PC-3 (cell line): Measurements from ENCODE around the gene INSYN2A.

Experiments
- CTCF ChIP-seq: fragments of 300-600 bp; sonication (generic); conservative IDR thresholded peaks from 2 replicates; pipeline ENCODE4 v1.5.1; 2017; ENCODE audit warnings: antibody characterized with exemption, low read depth, mild to moderate bottlenecking, low read length
- EZH2 ChIP-seq: fragments of 300-600 bp; sonication (generic); IDR thresholded peaks from one replicate; pipeline ENCODE4 v1.6.1; 2017; ENCODE audit warnings: antibody characterized with exemption, mild to moderate bottlenecking, low read length; ENCODE audit not compliant: unreplicated experiment

DNA sequence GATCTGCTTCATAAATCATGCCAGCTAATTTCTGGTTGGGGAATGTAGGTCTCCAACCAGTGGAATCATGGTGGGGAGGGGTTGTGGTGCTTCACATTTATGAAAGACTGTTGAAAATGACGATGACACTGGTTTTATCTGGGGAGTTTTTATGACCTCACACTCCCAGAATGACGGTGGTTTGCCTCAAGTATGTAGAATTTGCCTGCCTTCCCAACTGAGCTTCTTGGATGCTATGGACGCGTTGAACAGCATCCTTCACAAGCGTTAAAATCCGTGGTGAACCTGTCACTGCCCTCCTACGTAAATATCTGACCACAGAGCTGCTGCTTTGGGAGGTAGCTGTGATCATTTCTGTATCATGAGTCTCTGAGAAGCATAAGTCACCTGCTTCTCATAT is 3.3 kb downstream of the INSYN2A start:
- TF ChIP-seq CTCF (no peak), EZH2 (no peak)
